HL-60/S4 treated with phorbol 12-myristate 13-acetate at 8.2 ng/mL for 4 days and 3 days (cell line): ENCODE measurements around the gene CACFD1.

Experiments used
- in situ Hi-C: fragments of 300-500 bp; cut with MboI; formaldehyde crosslinking; loops from 2 replicates; pipeline ENCODE4 v1.15.0; 2022; ENCODE audit warnings: low sequenced_read_pairs

The CACFD1 gene

DNA sequence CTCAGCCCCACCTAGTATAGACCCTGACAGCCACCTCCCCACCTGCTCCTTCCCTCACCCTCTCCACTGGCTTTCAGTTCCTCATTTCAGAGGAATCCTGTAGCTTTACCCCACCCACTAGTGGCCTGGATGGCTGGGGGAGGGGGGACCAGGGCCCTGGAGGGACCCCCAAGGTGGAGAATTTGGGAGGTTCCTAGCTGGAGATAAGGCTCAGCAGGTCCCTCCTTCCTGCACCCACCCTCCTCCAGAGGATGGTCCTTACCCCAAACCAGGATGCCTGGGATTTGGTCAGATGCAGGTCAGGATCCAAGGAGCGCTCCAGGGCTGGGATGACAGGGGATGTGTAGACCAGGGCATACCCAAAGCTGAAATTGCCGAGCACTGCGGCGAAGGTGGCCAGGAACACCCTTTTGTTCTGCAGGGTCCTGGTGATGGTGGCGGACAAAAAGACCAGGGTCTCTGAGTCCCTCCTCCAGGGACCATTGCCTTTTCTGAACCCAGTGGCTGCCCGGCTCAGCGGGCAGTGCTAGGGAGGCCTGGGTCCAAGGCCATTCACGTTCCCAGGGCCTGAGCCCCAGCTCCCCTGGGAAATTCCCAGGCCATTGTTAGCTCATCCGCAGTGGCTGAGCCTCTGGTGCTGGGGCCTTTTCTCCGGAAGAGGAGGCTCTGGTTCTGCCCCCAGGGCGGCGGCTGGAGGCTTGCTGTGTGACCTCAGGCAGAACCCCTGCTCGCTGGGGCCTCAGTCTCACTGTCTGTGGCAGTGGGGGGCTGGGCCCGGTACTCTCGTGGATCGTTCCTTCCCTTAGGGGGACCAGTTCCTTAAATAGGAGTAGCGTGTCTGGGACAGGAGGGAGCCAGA lies 18.4 kb downstream of the CACFD1 start:
- in situ Hi-C loops: loop anchor here (25.0 kb wide), 1 partner anchor 291 kb away; no protein-coding TSS in a partner anchor

DNA sequence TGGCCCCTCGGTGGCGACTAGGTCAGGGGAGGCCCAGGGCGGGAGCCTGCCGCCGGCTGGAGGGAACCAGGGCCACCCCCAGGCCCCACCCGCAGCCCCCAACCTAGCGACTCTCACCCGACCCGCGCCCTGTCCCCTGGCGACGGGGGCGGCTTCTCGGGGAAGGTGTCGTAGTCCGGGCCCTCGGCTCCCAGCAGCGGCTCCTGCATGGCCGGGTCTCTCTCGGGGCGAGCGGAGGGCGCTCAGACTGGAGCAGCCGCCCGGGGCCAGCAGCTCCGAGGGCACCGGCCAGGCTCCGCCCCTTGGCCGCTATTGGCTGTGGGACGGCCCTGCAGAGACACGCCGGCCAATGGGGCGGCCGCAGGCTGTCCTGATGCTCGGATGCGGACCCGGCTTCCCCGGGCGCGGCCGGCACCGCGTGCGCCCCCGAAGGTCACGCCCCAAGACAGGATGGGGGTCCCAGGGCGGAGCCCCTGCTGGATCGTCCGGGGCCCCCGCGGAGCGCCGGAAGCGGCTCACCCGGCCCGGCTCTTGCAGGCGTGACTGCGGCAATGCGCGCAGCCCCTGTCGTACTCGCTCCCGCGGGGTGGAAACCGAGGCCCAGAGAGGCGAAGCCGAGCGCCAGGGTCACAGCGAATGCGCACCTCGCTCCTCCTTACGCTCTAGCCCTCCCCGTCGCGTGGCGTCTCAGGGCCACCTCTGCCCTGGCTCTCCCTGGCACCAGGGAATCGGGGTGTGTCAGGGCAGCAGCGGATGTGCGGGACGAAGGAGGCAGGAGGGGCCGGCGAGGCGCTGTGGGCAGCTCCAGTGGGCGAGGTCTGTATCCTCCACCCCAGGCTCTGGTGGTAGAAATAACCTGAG lies 19.3 kb downstream of the CACFD1 start, which contains the start of gene SLC2A6:
SLC2A6 (minus strand) TSS at position 249 of the 861 bp plus-strand sequence; CDS start at position 209, 40 bp downstream.
- in situ Hi-C loops: loop anchor here (25.0 kb wide), 1 partner anchor 292 kb away; no protein-coding TSS in a partner anchor

DNA sequence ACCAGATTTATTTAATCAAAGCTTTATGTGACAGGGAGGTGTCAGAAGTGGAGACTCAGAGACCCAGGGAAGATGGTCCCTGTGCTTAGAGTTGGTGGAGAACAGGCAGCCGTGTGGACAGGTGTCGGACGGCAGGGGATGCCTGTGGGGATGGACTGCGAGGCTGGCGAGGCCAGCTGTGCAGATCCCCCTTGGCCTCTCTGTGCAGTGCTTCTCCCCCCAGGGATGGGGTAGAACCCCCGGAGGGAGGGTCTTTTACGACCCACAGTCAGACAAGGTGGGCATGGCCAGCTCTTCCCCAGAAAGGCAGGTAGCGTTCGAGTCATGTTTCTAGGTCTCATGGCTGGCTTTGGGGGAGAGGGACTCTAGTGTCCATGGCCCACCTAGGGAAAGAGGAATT lies 23.8 kb downstream of the CACFD1 start:
- in situ Hi-C loops: loop anchor here (25.0 kb wide), 1 partner anchor 296 kb away; no protein-coding TSS in a partner anchor

DNA sequence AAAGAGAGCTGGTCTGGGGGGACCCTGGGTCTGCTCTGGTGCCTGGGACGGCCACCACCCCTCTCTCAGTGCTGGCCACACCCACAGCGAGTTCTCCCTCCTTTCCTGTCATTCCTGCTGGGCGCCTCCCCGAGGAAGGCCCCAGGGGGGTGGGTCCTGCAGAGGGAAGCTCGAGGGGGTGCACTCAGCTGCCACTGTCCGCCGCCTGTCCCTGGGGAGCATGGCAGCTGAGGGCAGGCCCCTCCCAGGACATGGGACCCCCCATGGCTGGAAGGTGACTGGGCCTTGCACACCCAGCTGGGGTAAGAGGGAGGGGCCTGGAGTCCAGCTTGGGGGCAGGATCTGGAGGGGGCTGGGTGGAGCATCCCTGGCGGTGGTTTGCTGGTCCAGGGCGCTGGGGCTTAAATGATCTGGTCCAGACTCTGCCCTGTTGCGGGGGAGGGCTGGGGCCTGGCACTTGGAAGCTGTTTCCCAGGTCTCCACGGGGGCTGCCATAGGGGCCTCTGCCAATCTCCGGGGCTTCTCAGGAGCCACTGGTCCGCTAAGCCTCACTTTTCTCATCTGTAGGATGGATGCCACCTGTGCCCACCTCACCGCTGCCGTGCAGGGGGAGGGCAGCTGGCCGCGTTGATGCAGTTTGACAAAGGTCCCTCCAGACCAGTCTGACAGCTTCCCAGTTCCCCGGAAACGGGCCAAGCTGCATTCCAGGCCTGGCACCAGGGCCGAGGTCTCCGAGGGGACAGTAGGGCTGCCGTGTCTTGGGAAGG lies 25.1 kb downstream of the CACFD1 start:
- in situ Hi-C loops: loop anchor here (25.0 kb wide), 1 partner anchor 298 kb away; no protein-coding TSS in a partner anchor

DNA sequence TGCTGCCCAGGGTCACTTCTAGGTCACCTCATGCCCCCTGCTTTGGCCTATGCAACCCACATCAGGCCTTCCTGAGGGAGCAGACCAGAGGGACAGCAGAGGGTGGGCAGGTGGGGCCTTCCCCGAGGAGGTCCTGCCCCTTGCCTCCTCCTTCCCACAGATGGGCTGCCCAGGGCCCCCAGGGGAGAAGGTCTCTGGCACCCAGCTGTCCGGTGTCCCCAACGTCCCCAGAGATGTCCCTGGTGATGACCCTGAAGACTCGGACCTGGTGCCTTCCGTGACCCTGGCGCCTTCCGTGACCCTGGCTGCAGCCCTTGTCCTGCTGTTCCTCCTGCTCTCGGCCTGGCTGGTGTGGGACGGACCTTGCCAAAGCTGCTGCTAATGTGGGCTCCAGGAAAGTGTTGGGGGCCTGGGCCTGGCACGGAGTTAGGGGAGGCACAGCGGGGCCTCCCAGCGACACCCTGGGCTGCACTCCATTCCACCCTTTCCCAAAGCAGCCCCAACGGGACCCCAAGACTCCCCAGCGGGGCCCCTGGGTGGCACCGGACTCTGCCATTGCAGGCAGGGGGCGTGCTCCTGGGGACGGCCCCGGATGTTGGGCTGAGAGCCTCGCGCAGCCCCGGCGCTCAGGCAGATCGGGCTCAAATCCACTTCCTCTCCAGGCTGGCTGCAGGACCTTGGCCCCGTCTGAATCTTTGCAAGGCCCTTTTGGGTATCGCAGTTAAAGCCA lies 25.9 kb downstream of the CACFD1 start:
- in situ Hi-C loops: loop anchor here (25.0 kb wide), 1 partner anchor 298 kb away; no protein-coding TSS in a partner anchor

DNA sequence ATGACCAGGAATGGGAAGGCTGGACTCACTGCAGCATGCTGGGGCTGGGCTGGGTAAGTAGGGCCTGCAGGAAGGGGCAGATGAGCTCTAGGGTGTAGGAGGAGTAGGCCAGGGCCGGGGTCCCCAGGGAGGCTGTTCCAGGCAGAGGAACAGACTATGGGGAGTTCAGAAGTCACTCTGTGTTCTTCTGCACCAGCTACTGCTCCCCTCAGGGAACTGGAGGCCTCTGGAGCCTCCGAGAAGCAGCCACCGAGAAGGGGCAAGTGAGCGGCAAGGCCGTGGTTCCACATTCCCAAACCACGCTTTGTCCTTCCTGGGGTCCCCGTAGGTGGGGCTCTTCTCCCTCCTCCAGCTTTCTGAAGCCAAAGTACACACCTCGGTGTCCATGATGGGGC lies 27.6 kb downstream of the CACFD1 start:
- in situ Hi-C loops: loop anchor here (25.0 kb wide), 1 partner anchor 300 kb away; no protein-coding TSS in a partner anchor

DNA sequence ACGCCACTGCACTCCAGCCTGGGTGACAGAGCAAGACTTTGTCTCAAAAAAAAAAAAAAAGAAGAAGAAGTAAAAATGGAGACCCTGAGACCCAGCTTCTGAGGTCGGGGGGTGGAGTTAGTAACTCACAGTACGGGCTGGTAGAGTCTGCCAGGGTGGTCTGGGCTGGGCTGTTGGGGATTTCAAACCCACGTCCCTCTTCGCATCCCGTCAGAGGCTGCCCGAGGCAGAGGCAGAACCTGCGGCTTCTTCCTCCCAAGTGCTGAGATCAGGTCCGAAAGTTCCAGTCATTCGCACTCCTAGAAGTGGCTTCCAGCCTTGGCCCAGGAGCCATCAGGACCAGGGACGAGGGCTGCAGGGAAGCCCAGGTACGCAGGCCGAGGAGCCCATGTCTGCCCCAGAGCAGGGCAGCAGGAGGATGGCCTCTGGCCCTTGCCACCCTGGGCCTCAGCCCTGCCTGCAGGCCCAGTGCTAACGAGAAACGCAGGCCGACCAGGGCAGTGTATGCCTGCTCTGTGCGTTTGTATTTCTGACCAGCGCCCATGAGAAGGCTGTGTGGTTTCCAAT lies 29.0 kb downstream of the CACFD1 start:
- in situ Hi-C loops: loop anchor here (25.0 kb wide), 1 partner anchor 301 kb away; no protein-coding TSS in a partner anchor

DNA sequence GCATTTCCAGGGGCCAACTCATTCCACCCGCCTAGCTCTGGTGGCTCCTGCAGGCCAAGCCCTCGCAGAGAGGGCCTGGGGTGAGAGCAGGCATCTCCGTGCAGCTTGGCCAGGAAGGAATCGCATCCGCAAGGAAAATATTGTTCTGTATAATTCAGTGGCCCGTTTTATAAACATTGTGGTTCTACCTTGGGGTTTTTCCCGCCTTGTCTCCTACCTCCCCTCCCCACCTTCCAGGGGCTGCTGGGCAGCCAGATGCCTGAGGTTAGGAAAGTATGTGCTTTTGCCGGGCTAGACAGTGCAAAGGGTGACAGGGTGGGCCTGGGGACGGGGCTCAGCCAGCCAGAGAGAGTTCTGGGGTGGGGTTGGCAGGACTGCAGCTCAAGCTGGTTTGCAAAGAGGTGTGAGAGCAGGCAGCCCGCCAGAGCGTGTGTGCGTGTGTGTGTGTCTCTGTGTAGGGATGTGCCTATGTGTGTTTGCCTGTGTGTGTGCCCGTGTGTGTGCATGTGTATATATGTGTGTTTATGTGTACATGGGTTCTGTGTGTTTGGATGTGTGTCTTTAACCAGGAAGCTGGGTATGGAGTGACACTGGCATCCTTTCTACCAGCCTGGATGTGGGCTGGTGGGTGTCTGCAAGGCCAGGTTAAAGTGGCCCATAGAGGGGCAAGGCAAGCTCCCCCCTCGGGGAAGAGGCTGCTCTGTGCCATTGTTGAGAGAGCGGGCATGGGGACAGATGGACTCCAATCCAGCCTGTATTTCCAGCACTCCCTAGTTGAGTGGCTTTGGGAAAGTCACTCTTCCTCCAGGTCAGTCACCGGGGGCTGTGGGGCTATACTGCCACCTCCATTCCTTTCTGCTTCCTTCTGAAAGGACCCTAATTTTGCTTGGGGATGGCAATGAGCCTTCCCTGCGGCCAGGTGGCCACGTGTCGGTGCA lies 29.7 kb downstream of the CACFD1 start:
- in situ Hi-C loops: loop anchor here (25.0 kb wide), 1 partner anchor 302 kb away; no protein-coding TSS in a partner anchor

DNA sequence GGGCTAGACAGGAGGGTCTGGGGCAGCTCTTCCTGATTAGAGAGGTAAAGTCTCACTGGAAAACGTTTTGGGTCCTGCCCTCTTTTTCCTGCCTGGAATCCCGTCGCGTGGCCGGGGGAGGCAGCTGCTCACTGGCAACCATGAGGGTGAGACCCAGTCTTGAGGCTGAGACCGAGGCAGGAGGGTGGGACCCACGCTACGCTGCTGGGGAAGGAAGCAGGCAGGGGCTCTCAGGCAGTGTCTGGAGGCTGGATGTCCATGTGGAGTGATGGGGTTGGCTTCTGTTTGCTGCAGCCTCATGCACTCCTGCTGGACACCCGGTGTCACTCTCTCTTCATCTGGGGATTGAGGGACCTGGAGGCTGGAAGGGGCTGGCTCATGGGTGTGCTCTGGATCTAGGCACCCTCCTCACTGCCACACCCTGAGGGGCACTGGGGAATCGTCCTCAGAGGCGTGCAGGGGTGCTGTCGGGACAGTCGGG lies 30.5 kb downstream of the CACFD1 start:
- in situ Hi-C loops: loop anchor here (25.0 kb wide), 1 partner anchor 303 kb away; no protein-coding TSS in a partner anchor

DNA sequence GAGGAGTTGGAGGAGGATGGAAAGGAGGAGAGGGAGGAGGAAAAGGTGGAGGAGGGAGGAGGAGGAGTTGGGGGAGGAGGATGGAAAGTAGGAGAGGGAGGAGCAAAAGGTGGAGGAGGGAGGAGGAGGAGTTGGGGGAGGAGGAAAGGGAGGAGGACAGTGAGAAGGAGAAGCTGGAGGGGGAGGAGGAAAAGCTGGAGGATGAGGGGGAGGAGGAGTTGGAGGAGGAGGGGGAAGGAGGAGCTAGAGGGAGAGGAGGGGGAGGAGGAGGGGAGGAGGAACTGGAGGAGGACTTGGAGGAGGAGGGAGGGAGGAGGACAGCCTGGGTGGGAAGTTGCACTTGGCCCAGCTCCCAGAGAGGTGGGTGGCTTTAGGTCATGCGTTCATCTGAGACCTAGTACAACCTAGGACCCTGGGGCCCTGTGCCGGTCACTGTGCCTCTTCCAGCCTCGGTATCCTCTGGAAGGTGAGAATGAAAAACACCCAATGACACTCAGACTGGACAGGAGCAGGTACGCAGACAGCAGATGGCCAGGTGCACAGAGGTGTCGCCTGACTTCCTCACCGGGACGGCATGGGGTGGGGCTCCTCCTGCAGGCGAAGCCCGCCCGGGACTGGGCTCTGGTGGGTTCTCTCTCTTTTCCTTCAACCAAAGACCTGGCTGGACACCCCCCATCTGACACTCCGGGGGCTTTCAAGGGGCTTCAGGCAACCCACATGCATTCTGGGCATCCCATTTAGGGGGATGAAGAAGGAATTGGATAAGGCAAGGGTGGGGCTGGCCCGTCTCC lies 31.3 kb downstream of the CACFD1 start:
- in situ Hi-C loops: loop anchor here (25.0 kb wide), 1 partner anchor 304 kb away; no protein-coding TSS in a partner anchor

DNA sequence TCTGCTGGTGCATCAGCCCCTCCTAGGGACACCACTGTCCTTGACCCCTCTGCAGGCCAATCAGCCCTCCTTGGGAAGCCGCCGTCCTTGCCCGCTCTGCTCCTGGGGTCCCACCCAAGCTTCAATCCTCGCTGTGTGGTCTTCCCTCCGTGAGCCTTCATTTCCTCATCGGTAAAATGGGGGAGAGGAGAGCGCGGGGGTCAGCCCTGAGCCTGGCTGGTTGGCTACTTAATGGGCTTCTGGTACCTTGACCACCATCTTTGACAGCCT lies 31.8 kb downstream of the CACFD1 start:
- in situ Hi-C loops: loop anchor here (25.0 kb wide), 1 partner anchor 304 kb away; no protein-coding TSS in a partner anchor

DNA sequence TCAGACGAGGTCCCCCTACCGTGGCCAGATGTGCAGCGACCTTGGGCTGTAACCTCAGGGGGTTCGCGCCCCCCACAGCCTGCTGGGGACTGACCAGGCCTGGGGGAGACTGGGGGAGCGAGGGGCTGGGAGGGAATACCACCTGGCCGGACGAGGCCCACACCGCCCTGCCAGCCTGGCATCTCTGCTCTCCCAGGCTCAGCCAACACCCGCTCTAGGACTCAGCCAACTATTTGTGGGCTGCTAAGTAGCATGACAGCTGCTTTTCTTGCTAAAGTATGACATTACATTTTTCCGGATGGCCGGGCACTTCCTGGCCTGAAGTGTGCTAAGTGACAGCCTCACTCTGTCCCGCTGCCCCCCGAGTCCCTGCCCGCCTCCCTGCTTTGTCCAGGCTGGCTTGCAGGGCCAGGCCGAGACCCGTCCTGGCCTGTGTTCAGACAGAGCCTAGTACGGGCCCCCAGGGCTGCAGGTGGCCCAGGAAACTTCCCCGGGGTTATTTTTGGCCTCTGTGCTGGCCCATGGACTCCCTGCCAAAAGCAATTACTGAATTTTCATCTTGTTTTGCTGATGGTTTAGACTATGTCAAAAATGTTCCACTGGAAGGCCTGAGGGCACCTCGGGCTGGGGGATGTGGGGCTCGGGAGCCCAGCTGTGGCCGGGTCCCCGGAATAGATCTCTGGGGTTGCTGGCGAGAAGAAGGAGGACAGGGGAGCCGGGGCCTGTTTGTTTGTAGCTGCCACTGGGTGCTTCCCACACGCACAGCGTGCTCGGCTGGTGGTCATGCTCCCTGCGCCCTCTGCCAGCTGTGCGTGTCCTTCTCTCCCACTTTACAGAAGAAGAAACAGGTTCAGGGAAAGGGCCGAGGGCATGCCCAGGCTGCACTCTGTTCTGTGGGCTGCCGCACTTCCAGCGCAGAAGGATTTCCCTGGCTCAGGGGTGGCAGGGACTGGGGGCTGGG lies 32.6 kb downstream of the CACFD1 start:
- in situ Hi-C loops: loop anchor here (25.0 kb wide), 1 partner anchor 305 kb away; no protein-coding TSS in a partner anchor

DNA sequence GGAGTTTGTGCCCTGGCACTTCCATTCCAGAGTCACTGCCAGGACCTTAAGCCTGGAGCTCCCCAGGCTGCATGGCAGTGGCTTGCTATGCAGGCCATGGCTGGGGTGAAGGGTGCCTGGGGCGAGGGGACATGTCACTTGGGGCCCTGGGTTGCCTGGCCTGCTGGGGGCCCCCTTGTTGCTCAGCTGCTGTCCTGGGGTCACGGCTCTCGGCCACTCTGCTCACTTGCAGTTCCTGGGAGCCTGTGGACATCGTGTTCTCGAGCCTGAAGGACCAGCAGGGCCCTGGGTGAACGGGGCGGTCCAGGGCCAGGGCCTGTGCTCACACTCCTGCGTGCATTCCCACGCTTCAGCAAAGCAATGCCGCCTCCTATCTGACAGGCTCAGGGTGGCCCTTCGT lies 33.6 kb downstream of the CACFD1 start:
- in situ Hi-C loops: loop anchor here (25.0 kb wide), 1 partner anchor 306 kb away; no protein-coding TSS in a partner anchor

DNA sequence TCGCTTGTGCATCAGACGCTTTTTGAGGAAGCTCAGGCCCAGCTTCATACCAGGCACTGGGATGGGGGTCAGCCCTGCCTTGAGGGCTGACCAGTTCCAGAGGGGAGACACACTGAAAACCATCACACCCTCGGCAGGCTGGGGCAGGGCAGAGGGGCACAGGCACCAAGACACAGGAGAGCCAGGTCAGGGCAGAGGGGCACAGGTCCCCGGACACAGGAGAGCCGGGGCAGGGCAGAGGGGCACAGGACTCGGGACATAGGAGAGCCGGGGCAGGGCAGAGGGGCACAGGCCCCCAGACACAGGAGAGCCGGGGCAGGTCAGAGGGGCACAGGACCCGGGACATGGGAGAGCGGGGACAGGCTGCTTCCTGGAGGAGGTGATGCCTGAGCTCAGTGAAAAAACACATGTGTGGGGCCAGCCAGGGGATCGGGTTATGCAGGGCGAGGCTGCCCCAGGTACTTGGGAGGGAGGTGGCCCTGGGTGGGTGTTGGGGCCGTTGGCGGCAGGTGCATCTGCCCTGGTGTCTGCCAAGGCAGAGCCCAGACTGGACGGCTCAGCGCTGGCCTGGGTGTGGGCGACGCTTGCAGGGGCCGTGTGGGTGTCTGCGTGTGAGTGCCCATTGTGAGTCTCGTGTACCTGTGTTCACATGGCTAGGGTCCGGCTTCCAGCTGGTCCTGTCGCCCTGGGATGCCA lies 34.2 kb downstream of the CACFD1 start:
- in situ Hi-C loops: loop anchor here (25.0 kb wide), 1 partner anchor 307 kb away; no protein-coding TSS in a partner anchor

DNA sequence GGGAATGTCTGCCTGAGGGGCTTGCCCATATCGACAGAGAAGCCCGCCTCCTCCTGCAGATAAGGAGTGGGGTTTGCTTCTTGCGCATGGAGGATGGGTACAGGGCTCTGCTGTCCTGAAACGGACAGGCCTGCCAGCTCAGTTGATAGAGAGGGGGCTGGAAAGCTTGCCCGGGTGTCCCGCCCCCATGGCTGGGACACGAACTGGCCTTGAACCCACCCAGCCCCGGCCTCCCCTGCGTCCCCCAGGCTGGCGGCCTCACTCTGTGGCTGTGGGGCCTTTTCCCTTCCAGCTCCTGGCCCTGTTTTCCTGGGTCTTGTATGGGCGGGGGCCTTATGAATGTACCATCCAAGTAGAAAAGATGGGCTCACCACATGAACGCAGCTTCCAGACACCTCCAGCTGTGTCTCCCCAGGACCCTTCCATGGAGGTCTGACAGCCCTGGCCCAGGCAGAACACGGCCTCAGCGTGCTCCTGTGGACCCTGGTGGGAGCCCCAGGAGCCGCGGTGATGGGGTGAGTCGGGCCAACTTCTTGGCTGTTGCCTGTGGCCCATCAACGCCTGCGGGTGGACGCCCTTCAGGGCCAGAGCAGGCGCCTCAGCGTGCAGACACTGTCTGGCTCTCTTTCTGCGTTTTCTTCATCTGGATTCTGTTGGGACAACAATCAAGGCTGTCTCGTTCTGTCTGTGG lies 35.0 kb downstream of the CACFD1 start:
- in situ Hi-C loops: loop anchor here (25.0 kb wide), 1 partner anchor 307 kb away; no protein-coding TSS in a partner anchor
